KOPT-K1 (cell line): ENCODE data around the gene ULK4.
"Not testable (repeated sequence)": the region's sequence is repeated elsewhere in the genome, so short reads cannot be mapped to it uniquely, and the experiment has no call there.

Source experiments
- H3K27ac ChIP-seq: fragments of 200-600 bp; sonication (generic); 2 replicates; pipeline ENCODE4 v1.5.1; 2016; ENCODE audit warnings: antibody characterized with exemption, mild to moderate bottlenecking, low read depth, low read length; ENCODE audit not compliant: poor library complexity, severe bottlenecking
- H3K36me3 ChIP-seq: fragments of 200-600 bp; sonication (generic); 2 replicates; pipeline ENCODE4 v1.5.1; 2017; ENCODE audit warnings: antibody characterized with exemption, mild to moderate bottlenecking, low read length, moderate library complexity; ENCODE audit not compliant: insufficient read depth
- H3K9me3 ChIP-seq: fragments of 200-600 bp; sonication (generic); 2 replicates; pipeline ENCODE4 v1.5.1; 2017; ENCODE audit warnings: antibody characterized with exemption, low read length, mild to moderate bottlenecking; ENCODE audit not compliant: insufficient read depth, poor library complexity, severe bottlenecking

ULK4 gene

GRCh38 chr3:41682996-41683395 is 278.9 kb downstream of the ULK4 start:
- Histone ChIP-seq H3K9me3 (no peaks in the 10 kb centered on the region), H3K27ac (no peak overlapping the region), H3K36me3 (no peaks in the 10 kb centered on the region)

- Histone ChIP-seq H3K36me3 (no peaks in the 10 kb centered on the region), H3K9me3 (no peaks in the 10 kb centered on the region), H3K27ac (no peak overlapping the region)
Measured at GRCh38 chr3:41682382-41682781, 279.5 kb downstream of the ULK4 start.

GRCh38 chr3:41681479-41681878 is 280.4 kb downstream of the ULK4 start:
- Histone ChIP-seq H3K9me3 (no peaks in the 10 kb centered on the region), H3K27ac (no peak overlapping the region), H3K36me3 (no peaks in the 10 kb centered on the region)

GRCh38 chr3:41679374-41679773 is 282.5 kb downstream of the ULK4 start:
- Histone ChIP-seq H3K36me3 (no peaks in the 10 kb centered on the region), H3K9me3 (no peaks in the 10 kb centered on the region), H3K27ac (no peak overlapping the region)

GRCh38 chr3:41675102-41675501 is 286.8 kb downstream of the ULK4 start:
- H3K36me3 ChIP-seq, H3K27ac ChIP-seq, H3K9me3 ChIP-seq: not testable (repeated sequence)

GRCh38 chr3:41674449-41674848 is 287.5 kb downstream of the ULK4 start:
- Histone ChIP-seq H3K36me3 (no peaks in the 10 kb centered on the region), H3K27ac (no peak overlapping the region), H3K9me3 (no peaks in the 10 kb centered on the region)

- H3K27ac ChIP-seq: no peak overlapping the region
- no peaks in the 10 kb centered on the region for H3K9me3 ChIP-seq
Measured at GRCh38 chr3:41673650-41674049, 288.3 kb downstream of the ULK4 start.

GRCh38 chr3:41668379-41668778 is 293.5 kb downstream of the ULK4 start:
- peaks cover 21% of the 10 kb centered on the region for H3K9me3 ChIP-seq
- H3K36me3 ChIP-seq: no peaks in the 10 kb centered on the region
- H3K27ac ChIP-seq: no peak overlapping the region

More at GRCh38 chr3:41673650-41674049, 288.3 kb downstream of the ULK4 start:
- no peaks in the 10 kb centered on the region for H3K36me3 ChIP-seq

- Histone ChIP-seq H3K27ac (no peak overlapping the region), H3K36me3 (no peaks in the 10 kb centered on the region), H3K9me3 (peaks cover 22% of the 10 kb centered on the region)
Measured at GRCh38 chr3:41662288-41662687, 299.6 kb downstream of the ULK4 start.

GRCh38 chr3:41661796-41662195 is 300.1 kb downstream of the ULK4 start:
- Histone ChIP-seq H3K9me3 (peaks cover 22% of the 10 kb centered on the region), H3K36me3 (no peaks in the 10 kb centered on the region), H3K27ac (no peak overlapping the region)

- Histone ChIP-seq H3K27ac (no peak overlapping the region), H3K9me3 (peaks cover 13% of the 10 kb centered on the region), H3K36me3 (no peaks in the 10 kb centered on the region)
Measured at GRCh38 chr3:41660510-41660909, 301.4 kb downstream of the ULK4 start.

- peaks cover 18% of the 10 kb centered on the region for H3K9me3 ChIP-seq
- H3K36me3 ChIP-seq: no peaks in the 10 kb centered on the region
- H3K27ac ChIP-seq: no peak overlapping the region
Measured at GRCh38 chr3:41653571-41654239, 308.2 kb downstream of the ULK4 start.

- H3K9me3 ChIP-seq: peaks cover 22% of the 10 kb centered on the region
- no peaks in the 10 kb centered on the region for H3K36me3 ChIP-seq
- no peak overlapping the region for H3K27ac ChIP-seq
Measured at GRCh38 chr3:41652931-41653330, 309.0 kb downstream of the ULK4 start.

- Histone ChIP-seq H3K27ac (no peak overlapping the region), H3K36me3 (no peaks in the 10 kb centered on the region), H3K9me3 (peaks cover 22% of the 10 kb centered on the region)
Measured at GRCh38 chr3:41652506-41652905, 309.4 kb downstream of the ULK4 start.

- no peak overlapping the region for H3K27ac ChIP-seq
- H3K9me3 ChIP-seq: peaks cover 22% of the 10 kb centered on the region
- H3K36me3 ChIP-seq: no peaks in the 10 kb centered on the region
Measured at GRCh38 chr3:41651718-41652117, 310.2 kb downstream of the ULK4 start.

GRCh38 chr3:41650406-41650805 is 311.5 kb downstream of the ULK4 start:
- Histone ChIP-seq H3K27ac (no peak overlapping the region), H3K9me3 (peaks cover 22% of the 10 kb centered on the region), H3K36me3 (no peaks in the 10 kb centered on the region)
